ENCODE results near the gene FGGY.

Gene FGGY

GRCh38 chr1:59544615-59545293 is 247.9 kb downstream of the FGGY start:
- Histone ChIP-seq H3K4me3 (ENCODE audit: low read depth in 1 of 2, low read length in 2 of 2) (no peak overlapping the region), H3K36me3 (ENCODE audit: control insufficient read depth in 1 of 2, insufficient read depth in 2 of 2, low read length in 2 of 2) (no peaks in the 10 kb centered on the region), H3K9me3 (ENCODE audit: control insufficient read depth in 1 of 2, low read length in 2 of 2) (no peaks in the 10 kb centered on the region), H3K4me1 (ENCODE audit: control insufficient read depth in 1 of 2, insufficient read depth in 2 of 2, low read length in 2 of 2) (peaks cover 20 to 30% of the 10 kb centered on the region in 2 donors), H3K27ac (ENCODE audit: low read depth, low read length) (no peak overlapping the region), H3K27me3 (ENCODE audit: control insufficient read depth in 1 of 2, insufficient read depth in 2 of 2, low read length in 2 of 2) (no peaks in the 10 kb centered on the region), H3K9ac (ENCODE audit: low read depth in 1 of 2, low read length in 2 of 2) (no peak overlapping the region)

GRCh38 chr1:59545830-59546229 is 248.9 kb downstream of the FGGY start:
- Histone ChIP-seq H3K4me3 (ENCODE audit: low read depth in 1 of 2, low read length in 2 of 2) (no peak overlapping the region), H3K27ac (ENCODE audit: low read depth, low read length) (no peak overlapping the region)

DNA sequence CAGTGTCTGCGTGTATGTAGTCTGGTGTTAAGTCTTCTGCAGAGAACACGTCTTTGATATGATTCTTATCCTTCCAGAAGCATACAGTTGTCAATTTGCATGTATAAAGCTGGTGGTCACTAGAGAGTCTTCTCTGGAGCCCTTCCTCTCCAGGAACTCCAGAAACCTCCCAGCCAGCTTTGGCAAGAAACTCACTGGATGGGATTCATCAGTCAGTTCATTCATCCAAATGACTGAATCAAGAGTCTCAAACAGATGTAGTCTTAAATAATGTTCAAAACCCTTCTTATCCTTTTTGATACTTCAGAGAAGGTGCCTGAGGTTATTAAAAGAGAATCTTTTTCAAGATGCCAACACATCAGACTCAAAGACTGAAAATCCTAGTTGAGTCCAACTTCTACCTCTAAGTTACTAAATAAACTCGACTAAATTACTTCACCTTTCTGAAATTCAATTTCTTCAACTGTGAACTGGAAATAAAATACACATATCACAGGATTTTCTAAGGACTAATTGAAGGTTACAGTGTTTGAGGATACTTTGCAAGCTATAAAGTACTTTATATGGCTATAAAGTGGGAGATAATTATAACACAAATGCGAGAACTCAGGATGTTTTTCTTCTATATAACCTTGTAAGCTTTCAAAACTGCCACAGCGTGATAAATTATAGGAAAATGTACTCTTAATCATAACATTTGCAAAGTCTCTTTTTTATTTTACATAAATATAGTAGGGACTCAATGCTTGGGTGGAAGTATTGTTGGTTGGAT is 252.4 kb downstream of the FGGY start:
- H3K4me3 ChIP-seq (ENCODE audit: low read depth in 1 of 2, low read length in 2 of 2): no peak overlapping the region
- H3K27ac ChIP-seq (ENCODE audit: low read depth, low read length): no peak overlapping the region

More at GRCh38 chr1:59545830-59546229, 248.9 kb downstream of the FGGY start:
- Histone ChIP-seq H3K36me3 (ENCODE audit: control insufficient read depth in 1 of 2, insufficient read depth in 2 of 2, low read length in 2 of 2) (no peaks in the 10 kb centered on the region), H3K9ac (ENCODE audit: low read depth in 1 of 2, low read length in 2 of 2) (no peak overlapping the region), H3K4me1 (ENCODE audit: control insufficient read depth in 1 of 2, insufficient read depth in 2 of 2, low read length in 2 of 2) (peaks cover 20 to 23% of the 10 kb centered on the region in 2 donors), H3K27me3 (ENCODE audit: control insufficient read depth in 1 of 2, insufficient read depth in 2 of 2, low read length in 2 of 2) (no peaks in the 10 kb centered on the region), H3K9me3 (ENCODE audit: control insufficient read depth in 1 of 2, low read length in 2 of 2) (no peaks in the 10 kb centered on the region)

DNA sequence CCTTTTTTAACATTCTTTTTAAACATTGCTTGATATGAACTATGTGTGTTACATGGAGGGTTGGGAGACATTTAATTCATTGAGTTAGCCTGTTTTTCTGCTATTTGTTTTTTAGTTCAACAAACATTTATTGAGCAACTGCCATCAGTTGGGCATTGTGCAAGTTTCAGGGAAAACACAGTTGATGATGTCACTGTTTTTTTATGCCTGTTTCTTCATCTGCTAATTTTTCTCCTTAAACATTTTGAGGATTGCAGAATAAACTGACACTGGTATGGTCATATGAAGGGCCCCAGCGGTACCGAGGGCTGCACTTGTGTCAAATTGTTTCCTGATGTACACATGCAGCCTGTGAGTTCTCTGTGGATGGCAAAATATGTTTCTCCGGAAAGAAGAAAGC is 253.0 kb downstream of the FGGY start:
- Histone ChIP-seq H3K36me3 (ENCODE audit: control insufficient read depth in 1 of 2, insufficient read depth in 2 of 2, low read length in 2 of 2) (no peaks in the 10 kb centered on the region), H3K9me3 (ENCODE audit: control insufficient read depth in 1 of 2, low read length in 2 of 2) (no peaks in the 10 kb centered on the region), H3K27ac (ENCODE audit: low read depth, low read length) (no peak overlapping the region), H3K9ac (ENCODE audit: low read depth in 1 of 2, low read length in 2 of 2) (no peak overlapping the region), H3K27me3 (ENCODE audit: control insufficient read depth in 1 of 2, insufficient read depth in 2 of 2, low read length in 2 of 2) (no peaks in the 10 kb centered on the region), H3K4me1 (ENCODE audit: control insufficient read depth in 1 of 2, insufficient read depth in 2 of 2, low read length in 2 of 2) (peaks cover 0 to under 1% of the 10 kb centered on the region in 2 donors), H3K4me3 (ENCODE audit: low read depth in 1 of 2, low read length in 2 of 2) (no peak overlapping the region)

More for the DNA sequence above, 252.4 kb downstream of the FGGY start:
- H3K9me3 ChIP-seq (ENCODE audit: control insufficient read depth in 1 of 2, low read length in 2 of 2): no peaks in the 10 kb centered on the region
- H3K4me1 ChIP-seq (ENCODE audit: control insufficient read depth in 1 of 2, insufficient read depth in 2 of 2, low read length in 2 of 2): peaks cover 4 to 5% of the 10 kb centered on the region in 2 donors
- no peaks in the 10 kb centered on the region for H3K27me3 ChIP-seq (ENCODE audit: control insufficient read depth in 1 of 2, insufficient read depth in 2 of 2, low read length in 2 of 2)
- no peak overlapping the region for H3K9ac ChIP-seq (ENCODE audit: low read depth in 1 of 2, low read length in 2 of 2)
- no peaks in the 10 kb centered on the region for H3K36me3 ChIP-seq (ENCODE audit: control insufficient read depth in 1 of 2, insufficient read depth in 2 of 2, low read length in 2 of 2)

GRCh38 chr1:59552007-59552406 is 255.1 kb downstream of the FGGY start:
- no peak overlapping the region for H3K27ac ChIP-seq (ENCODE audit: low read depth, low read length)
- H3K4me1 ChIP-seq (ENCODE audit: control insufficient read depth in 1 of 2, insufficient read depth in 2 of 2, low read length in 2 of 2): peaks cover 0 to 5% of the 10 kb centered on the region in 2 donors
- H3K27me3 ChIP-seq (ENCODE audit: control insufficient read depth in 1 of 2, insufficient read depth in 2 of 2, low read length in 2 of 2): no peaks in the 10 kb centered on the region
- no peaks in the 10 kb centered on the region for H3K9me3 ChIP-seq (ENCODE audit: control insufficient read depth in 1 of 2, low read length in 2 of 2)
- H3K36me3 ChIP-seq (ENCODE audit: control insufficient read depth in 1 of 2, insufficient read depth in 2 of 2, low read length in 2 of 2): no peaks in the 10 kb centered on the region
- H3K4me3 ChIP-seq (ENCODE audit: low read depth in 1 of 2, low read length in 2 of 2): no peak overlapping the region
- H3K9ac ChIP-seq (ENCODE audit: low read depth in 1 of 2, low read length in 2 of 2): no peak overlapping the region

- Histone ChIP-seq H3K36me3 (ENCODE audit: control insufficient read depth in 1 of 2, insufficient read depth in 2 of 2, low read length in 2 of 2) (peaks cover 0 to 5% of the 10 kb centered on the region in 2 donors), H3K4me1 (ENCODE audit: control insufficient read depth in 1 of 2, insufficient read depth in 2 of 2, low read length in 2 of 2) (peaks cover 0 to 5% of the 10 kb centered on the region in 2 donors), H3K27ac (ENCODE audit: low read depth, low read length) (no peak overlapping the region), H3K27me3 (ENCODE audit: control insufficient read depth in 1 of 2, insufficient read depth in 2 of 2, low read length in 2 of 2) (no peaks in the 10 kb centered on the region), H3K9ac (ENCODE audit: low read depth in 1 of 2, low read length in 2 of 2) (no peak overlapping the region), H3K4me3 (ENCODE audit: low read depth in 1 of 2, low read length in 2 of 2) (no peak overlapping the region), H3K9me3 (ENCODE audit: control insufficient read depth in 1 of 2, low read length in 2 of 2) (peaks cover 9% of the 10 kb centered on the region in 2 donors)
These were observed 256.5 kb downstream of the FGGY start for GRCh38 chr1:59553371-59553770.

GRCh38 chr1:59554011-59554663 is 257.2 kb downstream of the FGGY start:
- H3K36me3 ChIP-seq (ENCODE audit: control insufficient read depth in 1 of 2, insufficient read depth in 2 of 2, low read length in 2 of 2): peaks cover 0 to 5% of the 10 kb centered on the region in 2 donors
- no peak overlapping the region for H3K4me3 ChIP-seq (ENCODE audit: low read depth in 1 of 2, low read length in 2 of 2)
- H3K4me1 ChIP-seq (ENCODE audit: control insufficient read depth in 1 of 2, insufficient read depth in 2 of 2, low read length in 2 of 2): peaks cover 0 to 5% of the 10 kb centered on the region in 2 donors
- no peaks in the 10 kb centered on the region for H3K27me3 ChIP-seq (ENCODE audit: control insufficient read depth in 1 of 2, insufficient read depth in 2 of 2, low read length in 2 of 2)
- H3K9me3 ChIP-seq (ENCODE audit: control insufficient read depth in 1 of 2, low read length in 2 of 2): peaks cover 12% of the 10 kb centered on the region in 2 donors
- no peak overlapping the region for H3K9ac ChIP-seq (ENCODE audit: low read depth in 1 of 2, low read length in 2 of 2)
- H3K27ac ChIP-seq (ENCODE audit: low read depth, low read length): no peak overlapping the region

- H3K9ac ChIP-seq (ENCODE audit: low read depth in 1 of 2, low read length in 2 of 2): no peak overlapping the region
- H3K27me3 ChIP-seq (ENCODE audit: control insufficient read depth in 1 of 2, insufficient read depth in 2 of 2, low read length in 2 of 2): no peaks in the 10 kb centered on the region
- H3K27ac ChIP-seq (ENCODE audit: low read depth, low read length): no peak overlapping the region
- no peak overlapping the region for H3K4me3 ChIP-seq (ENCODE audit: low read depth in 1 of 2, low read length in 2 of 2)
- peaks cover 0 to 5% of the 10 kb centered on the region in 2 donors for H3K4me1 ChIP-seq (ENCODE audit: control insufficient read depth in 1 of 2, insufficient read depth in 2 of 2, low read length in 2 of 2)
- peaks cover 12% of the 10 kb centered on the region in 2 donors for H3K9me3 ChIP-seq (ENCODE audit: control insufficient read depth in 1 of 2, low read length in 2 of 2)
- H3K36me3 ChIP-seq (ENCODE audit: control insufficient read depth in 1 of 2, insufficient read depth in 2 of 2, low read length in 2 of 2): peaks cover 0 to 5% of the 10 kb centered on the region in 2 donors
These were observed 257.9 kb downstream of the FGGY start for GRCh38 chr1:59554752-59555151.

DNA sequence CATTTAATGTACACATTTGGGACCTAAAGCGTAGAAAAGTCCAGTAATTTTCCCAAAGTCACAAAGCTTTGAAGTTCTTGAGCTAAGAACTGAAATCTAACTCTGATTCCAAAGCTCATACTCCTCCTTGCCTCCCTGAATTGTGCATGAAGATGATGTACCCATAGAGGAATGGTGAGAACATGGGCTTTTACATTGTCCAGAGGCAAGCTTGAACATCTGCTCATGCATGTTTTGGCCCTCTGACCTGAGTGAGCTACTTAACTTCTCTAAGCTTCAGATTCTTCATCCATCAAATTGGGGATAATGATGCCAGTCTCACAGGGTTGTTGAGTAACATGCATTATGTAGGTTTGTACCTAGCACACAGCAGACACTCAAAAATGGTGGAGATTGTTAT is 259.5 kb downstream of the FGGY start:
- peaks cover 12% of the 10 kb centered on the region in 2 donors for H3K9me3 ChIP-seq (ENCODE audit: control insufficient read depth in 1 of 2, low read length in 2 of 2)
- no peak overlapping the region for H3K27ac ChIP-seq (ENCODE audit: low read depth, low read length)
- H3K36me3 ChIP-seq (ENCODE audit: control insufficient read depth in 1 of 2, insufficient read depth in 2 of 2, low read length in 2 of 2): peaks cover 0 to 5% of the 10 kb centered on the region in 2 donors
- H3K4me3 ChIP-seq (ENCODE audit: low read depth in 1 of 2, low read length in 2 of 2): no peak overlapping the region
- H3K9ac ChIP-seq (ENCODE audit: low read depth in 1 of 2, low read length in 2 of 2): no peak overlapping the region
- peaks cover 0 to 5% of the 10 kb centered on the region in 2 donors for H3K4me1 ChIP-seq (ENCODE audit: control insufficient read depth in 1 of 2, insufficient read depth in 2 of 2, low read length in 2 of 2)
- H3K27me3 ChIP-seq (ENCODE audit: control insufficient read depth in 1 of 2, insufficient read depth in 2 of 2, low read length in 2 of 2): no peaks in the 10 kb centered on the region
